Suppressor macrophage (primary cell): ENCODE results near the gene RNASEH2B.

Experiments used
- DNase-seq, 4 experiments: peaks; one replicate each; pipeline ENCODE4 v3.0.0-alpha.2; 2020 to 2022

RNASEH2B gene

DNA sequence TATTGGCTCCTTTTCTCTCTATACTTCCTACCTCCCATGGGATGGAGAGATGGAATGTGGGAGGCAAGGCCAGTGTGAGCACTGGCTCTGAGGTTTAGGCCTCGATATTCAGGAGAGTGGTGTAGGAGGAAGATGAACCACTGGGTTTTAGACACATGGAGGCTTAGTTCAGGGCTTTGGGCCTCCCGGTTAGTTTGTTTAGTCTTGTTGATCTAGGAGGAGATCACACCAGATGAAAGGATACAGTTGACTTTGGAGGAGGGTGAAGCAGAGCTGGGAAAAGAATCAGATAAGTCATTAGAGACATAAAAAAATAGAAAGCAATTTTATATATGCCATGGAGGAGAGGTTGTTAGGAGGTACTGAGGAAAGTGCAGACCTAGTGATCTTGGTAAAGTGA lies 30.9 kb downstream of the RNASEH2B start:
- DNase-seq, result no peak

DNA sequence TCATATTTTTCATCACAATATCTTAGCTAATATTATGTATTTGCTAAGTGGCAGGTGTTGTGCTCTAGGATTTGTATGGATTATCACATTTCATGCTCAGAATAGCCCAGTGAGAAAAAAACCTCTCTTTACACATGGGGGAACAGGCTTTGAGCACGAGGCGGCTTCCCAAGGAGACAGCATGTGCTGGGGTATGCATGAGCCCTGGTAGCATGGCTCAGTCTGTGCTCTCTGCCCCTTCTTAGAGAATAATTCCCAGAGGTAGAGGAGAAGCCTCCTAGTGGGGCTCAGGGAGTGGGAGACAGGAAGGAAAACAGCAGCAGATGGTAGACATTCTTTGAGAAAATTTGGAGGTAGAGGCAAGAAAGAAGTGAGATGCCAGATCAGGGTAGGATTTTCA lies 31.6 kb downstream of the RNASEH2B start:
- DNase-seq, result no peak

DNA sequence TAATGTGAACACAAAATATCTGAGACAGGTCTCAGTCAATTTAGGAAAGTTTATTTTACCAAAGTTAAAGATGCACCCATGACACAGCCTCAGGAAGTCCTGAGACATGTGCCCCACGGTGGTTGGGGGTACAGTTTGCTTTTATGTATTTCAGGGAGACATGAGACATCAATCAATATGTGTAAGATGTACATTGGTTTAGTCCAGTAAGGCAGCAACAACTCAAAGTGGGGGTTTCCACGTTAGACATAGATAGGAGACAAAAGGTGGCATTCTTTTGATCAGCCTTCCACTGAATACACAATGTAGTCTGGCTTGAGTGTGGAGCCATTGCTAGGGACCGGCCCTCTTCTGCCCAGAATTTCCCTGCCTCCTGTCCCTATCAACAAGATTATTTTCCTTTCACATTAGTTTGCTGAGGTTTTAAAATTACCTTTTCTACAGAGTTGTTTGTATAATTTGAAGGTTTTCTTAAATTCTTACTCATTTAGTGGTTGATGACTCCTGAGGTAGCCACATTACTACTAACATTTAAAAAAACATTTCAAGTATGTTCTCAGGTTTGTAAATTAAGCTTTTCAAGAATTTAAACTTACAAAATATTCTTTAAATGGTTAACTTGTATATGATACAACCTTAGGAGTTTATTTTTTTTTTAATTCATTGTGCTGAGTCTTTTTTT lies 33.2 kb downstream of the RNASEH2B start:
- DNase-seq, result no peak

DNA sequence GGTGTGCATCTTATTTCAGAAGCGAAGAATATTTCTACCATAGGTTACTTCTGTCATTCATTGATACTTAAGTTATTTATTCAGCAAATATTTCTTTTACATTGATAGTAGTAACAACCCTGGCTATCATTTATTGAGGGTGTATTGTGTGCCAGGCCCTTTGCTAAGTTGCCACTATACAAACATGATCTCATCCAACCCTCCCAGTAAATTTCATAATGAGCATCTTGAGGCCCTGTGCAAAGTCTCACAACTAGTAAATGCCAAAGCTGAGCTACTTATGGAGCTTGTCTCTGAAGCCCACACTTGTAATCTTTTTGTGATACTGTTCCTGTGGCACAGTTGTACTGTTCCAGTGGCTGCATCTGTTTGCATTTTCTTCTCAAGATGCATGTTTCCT lies 36.1 kb downstream of the RNASEH2B start:
- DNase-seq, result peak in 2 of 4 experiments; percentile 30 to 39

DNA sequence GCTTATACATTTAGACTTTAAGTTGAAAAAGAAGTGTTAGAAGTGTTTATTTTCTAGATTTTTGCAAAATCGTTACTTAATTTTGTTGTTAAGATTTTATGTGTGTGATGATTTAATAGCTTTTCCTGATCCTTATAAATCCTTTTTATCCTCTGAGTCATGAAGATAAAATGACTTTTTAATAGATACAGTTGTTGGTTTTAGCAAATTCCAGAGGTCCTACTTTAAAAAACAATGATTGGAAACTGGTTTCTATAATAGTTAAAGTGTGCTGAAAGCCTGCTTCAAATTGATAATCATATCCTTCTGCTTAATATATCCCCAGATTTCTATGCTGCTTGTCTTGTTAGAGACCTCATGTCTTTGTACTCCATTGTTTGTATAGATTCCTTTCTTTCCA lies 39.0 kb downstream of the RNASEH2B start:
- no peak for DNase-seq

DNA sequence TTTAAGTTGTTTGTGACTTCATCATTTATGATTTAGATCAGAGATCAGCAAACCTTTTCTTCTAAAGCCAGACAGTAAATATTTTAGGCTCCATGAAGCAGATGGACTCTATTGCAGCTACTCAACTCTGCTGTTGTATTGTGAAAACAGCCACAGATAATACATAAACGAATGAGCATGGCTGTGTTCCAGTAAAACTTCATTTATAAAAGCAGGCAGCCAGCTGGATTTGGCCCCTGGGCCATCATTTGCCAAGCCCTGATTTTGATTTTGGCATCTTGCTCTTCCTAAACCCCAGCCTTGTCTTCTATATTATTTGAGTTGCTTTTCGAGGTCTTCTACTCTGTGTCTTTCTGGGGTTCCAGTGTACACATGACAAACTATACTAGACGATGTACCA lies 41.3 kb downstream of the RNASEH2B start:
- DNase-seq, result no peak

DNA sequence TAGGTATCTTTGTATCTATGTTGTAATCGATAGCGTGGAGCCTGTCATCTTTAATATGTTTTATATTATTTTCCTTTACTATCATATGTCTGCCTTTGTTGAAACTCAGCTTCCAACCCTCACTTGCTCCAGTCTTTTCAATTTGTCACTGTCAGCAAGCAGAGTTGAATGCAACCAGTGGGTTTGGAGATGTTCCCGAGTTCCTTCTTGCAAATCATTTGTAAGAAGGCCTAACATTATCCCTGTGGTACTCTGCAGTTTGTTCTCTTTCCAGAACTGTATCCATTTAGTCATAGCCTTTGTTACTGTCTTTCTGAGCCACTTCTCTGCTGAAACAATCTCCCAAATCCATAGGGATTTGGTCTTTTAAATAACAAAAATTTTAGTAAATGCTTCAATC lies 41.8 kb downstream of the RNASEH2B start:
- no peak for DNase-seq

DNA sequence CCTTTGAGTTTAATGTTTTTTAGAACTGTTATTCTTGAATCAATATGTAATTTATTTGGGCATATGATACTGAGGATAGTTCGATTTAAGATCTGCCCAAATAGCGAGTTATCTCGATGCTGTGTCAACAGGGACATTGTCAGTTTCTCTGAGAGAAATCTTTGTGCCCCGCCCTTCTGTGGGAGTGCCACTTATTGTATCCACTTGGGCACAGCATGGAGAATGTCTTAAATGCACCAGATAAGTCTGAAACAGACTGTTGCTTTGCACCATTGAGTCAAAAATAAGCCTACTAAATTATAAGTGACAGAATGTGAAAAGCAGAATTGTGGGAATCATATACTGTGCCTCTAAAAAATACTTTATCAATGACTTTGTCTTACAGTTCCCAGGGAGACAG lies 45.6 kb downstream of the RNASEH2B start:
- no peak for DNase-seq

DNA sequence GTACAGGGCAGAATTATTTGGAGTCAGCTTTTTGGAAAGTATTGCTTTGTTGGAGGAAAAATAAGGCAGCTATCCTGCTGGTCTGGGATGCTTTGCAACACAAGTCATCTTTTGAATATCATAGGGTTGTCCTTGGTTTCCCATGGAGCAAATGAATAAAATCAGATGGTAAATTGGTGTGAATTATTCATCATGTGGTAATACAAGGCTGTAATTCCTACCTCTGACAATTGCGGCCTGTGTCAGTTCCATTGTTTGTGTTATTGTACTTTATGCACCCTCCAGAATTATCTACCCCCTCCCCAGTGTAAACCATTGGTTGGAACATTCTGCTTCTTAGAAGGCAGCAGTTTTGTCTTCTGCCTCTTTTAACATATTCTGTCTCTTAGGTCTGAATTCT lies 46.2 kb downstream of the RNASEH2B start:
- DNase-seq, result no peak

DNA sequence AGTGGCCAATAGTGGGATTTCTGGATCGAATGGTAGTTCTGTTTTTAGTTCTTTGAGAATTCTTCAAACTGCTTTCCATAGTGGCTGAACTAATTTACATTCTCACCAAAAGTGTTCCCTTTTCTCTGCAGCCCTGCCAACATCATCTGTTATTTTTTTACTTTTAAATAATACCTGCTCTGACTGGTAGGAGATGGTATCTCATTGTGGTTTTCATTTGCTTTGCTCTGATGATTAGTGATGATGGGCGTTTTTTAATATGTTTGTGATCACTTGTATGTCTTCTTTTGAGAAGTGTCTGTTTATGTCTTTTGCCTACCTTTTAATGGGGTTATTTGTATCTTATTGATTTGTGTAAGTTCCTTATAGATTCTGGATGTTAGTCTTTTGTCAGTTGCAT lies 48.0 kb downstream of the RNASEH2B start:
- DNase-seq, result no peak

DNA sequence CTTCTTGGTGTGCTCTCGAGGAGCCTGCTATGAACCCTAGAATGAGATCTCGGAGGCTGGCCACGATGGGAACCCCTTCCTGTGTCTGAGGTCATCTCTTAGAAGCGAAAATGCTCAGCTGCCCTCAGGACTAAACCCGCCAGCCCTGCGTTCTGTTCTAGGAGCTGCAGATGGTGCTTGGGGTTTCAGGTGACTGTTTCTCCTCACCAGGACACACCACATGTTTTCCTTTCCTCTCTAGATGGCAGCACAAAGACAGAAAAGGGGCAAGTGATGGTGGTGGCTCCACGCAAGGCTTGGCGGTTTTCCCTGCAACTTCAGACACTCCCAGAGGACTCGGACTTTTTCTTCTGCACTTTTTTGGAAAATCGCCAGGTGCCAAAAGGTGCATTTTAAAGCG lies 60.1 kb downstream of the RNASEH2B start:
- DNase-seq, result no peak

DNA sequence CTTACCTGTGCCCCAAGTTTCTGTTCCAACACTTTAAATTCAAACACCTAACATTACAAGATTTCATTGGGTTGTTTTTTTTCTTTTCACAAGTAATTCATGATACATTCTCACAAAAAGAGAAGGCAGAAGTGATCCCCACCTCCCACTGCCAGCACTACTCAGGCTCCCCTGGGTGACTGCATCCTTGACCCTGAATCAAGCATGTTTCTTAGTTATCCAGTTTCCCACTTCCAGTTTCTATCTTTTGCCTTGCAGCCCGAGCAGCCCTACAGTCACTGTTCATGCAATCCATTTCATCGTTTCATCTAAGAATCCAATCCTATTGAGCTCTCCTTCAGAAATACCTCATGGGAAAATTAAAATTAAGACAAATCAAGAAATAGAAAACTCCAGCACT lies 61.4 kb downstream of the RNASEH2B start:
- peak; percentile 41 to 65 (median 57) for DNase-seq

DNA sequence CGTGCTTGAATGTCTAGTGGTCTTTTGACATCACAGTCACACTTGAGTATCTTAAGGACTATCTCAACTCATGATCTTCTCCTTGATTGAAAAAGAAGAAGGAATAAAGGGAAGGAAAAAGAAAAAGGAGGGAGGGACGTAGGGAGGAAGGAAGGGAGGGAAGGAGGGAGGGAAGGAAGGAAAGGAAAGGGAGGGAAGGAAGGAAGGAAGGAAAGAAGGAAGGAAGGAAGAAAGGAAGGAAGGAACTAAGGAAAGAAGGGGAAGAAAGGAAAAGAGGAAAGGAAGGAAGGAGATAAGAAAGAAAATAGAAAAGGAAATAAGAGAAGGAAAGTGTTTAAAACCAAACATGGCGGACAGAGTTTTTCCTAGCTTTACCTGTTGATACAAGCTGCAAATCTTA lies 64.7 kb downstream of the RNASEH2B start:
- no peak for DNase-seq

DNA sequence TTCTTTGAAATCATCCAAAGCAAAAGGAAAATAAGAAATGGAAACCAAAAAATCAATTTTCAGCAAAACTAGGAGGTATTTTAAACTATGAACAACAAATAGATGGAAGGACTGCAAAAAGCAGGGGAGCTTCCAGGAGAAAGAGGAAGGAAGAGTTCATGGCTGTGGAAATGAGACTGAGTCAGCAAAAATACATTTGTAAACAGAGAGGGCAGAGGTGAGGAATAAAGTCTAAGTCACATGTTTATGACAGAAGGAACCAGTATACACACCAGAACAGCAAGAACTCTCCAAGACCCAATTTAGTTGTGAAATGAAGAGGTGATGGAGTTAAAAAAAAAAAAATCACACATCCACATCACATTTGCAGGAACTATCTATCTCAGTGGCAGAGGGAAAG lies 69.6 kb downstream of the RNASEH2B start:
- DNase-seq, result peak; percentile 35 to 81 (median 56)

DNA sequence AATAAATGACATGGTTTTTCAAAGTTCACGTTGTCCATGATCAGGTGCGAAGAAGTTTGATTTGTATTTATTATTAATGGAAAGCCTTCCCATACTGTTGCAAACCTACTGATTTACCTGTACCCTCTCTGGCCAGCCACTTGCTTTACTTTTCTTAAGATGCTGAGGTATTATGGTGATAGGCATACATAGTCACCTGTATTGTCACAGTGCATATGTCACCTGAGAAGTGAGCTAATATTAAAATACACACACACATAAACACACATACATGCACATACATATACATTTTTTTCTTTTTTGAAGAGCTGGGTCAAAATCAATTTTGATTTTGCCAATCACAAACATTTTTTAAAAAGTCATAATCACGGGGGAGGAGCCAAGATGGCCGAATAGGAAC lies 72.1 kb downstream of the RNASEH2B start:
- DNase-seq, result no peak

DNA sequence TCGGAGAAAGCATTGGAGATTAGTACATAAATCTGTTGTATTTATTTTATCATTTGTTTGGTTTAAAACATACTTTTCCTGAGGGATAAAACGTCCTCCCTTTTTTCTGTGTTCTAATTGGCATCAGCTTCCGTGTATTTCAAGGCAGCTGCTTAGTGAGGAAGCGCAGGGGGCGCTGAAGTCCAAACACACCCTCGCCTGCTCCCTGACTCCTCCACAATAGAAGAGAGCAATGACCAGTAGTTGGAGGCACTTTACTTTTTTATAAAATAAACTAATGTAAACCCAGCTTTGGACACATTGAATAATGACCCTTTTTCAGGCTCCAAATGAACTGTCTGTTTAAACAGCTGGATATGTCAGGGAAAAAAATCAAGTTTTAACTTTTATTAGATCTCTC lies 79.9 kb downstream of the RNASEH2B start:
- peak; percentile 32 to 63 (median 52) for DNase-seq

DNA sequence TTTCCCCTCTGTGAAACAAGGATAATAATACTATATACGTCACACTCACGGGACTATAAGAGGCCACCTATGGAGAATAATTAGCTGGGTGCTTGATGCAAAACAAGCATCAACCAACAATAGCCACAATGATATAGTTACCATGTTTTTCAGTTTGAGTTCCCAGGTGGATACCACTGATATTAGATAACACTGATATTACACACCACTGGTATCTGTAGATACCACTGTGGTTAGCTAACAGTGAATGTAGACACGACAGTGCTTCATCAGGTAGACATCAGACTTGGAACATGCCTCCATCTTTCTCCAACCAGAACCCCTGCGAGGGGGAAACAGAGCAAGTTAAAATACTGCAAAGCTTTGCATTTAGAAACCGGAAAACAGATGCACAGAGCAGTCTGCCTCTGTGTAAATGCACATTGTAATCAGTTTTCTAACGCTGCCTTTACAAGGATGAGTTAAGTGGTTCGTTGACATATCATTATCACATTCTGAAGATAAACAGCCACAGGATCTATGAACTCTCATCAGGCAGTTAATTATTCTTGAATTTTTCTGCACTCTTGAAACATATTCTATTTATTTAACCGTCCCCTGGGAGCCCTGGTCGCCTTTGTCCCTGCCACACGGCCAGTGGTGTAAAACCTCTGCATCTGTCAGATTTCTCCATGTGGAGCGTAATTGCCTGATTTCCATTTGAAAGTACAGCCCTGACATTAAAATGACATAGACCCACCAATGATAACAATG lies 80.7 kb downstream of the RNASEH2B start:
- DNase-seq, result no peak

DNA sequence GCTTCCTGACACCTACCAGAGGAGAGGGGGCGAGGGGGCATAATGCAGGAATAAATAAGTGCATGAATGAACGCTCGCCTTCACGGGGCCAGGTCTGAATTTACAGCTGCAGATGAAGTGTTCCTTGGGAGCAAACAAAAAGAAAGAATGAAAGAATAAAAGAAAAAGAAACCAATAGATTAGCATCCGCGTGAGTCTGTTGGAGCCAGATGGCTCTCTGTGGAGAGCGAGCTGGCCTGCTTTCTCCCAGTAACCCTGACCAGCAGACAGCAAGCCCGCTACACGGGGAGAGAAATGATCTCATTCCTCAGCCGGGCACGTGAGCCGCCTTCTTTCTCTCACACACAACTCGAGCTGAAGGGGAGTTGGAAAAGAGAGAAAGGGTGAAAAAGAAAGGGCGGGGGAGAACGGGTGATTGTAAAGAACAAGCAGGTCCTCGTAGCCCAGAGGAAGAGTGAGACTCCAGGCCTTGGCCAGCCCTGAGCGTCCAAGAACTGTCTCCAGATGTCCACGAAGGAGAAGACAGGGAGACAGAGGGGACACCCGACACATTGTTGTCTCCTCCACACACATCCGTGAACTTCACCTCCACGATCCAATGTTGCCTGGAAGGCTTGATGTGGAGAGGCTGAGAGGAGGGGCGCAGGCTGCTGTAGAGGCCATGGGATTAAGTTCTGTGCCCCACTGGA lies 81.4 kb downstream of the RNASEH2B start:
- DNase-seq, result peak in 3 of 4 experiments; percentile 43 to 67 (median 56)

DNA sequence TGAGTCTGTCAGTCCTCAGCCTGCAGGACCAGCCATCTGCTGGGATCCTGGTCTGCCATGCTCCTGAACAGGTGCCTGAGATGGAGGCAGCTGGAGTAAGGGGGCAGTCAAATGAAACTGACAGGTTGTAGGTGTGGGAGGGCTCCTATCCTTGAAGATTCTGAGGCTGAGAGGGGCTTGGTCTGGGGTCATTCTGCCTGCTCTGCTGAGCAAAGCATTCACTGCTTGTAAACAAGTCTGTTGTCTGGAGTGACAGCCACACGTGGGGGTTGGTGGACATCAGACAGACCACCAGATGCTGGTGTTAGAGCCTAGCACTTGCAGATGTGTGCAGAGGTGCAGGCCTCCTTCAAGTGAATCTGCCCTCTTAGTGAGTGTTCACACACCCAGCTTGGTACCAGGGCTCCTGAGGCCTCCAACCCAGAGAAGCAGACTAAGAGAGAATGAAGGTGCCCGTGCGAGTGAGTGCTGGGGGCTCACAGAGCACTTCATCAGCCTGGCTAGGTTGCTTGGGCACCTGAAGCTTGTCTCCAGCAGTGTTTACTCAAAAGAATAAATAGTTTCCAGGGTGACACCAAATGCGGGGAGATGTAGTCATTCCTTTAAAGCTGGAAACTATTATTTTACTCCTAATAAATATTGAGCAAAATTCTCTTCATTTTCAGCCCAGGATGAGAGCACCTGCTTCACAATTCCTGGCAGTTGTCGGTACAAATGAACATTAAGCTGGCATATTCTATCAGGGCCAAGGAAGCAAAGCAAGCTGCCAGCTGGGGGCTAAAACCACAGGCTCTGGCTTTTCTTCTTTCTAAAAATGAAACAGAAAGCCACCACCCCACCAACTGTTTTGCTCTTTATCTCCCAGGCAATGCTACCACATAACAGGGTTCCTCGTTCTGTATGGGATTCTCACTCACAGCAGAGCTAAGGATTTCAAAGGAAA lies 82.3 kb downstream of the RNASEH2B start:
- DNase-seq, result peak; percentile 17 to 56 (median 32)

DNA sequence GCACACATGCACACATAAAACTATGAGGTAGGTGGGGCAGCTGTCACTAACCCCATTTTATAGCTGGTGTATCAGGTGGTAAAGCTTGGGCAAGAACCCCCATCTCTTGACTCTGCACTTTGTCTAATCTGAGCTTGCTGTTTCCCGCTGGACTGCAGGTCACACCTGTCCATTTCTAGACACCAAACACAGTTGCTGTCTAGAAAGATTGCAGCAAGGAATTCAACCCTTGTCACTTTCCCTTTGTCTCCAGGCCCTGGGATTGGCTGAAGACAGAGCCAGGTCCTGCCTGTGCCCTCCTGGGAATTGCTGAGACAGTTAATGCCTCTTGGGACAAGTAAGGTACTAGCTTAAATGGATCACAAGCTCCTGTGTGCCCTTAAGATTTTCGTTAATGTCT lies 83.8 kb downstream of the RNASEH2B start:
- no peak for DNase-seq

DNA sequence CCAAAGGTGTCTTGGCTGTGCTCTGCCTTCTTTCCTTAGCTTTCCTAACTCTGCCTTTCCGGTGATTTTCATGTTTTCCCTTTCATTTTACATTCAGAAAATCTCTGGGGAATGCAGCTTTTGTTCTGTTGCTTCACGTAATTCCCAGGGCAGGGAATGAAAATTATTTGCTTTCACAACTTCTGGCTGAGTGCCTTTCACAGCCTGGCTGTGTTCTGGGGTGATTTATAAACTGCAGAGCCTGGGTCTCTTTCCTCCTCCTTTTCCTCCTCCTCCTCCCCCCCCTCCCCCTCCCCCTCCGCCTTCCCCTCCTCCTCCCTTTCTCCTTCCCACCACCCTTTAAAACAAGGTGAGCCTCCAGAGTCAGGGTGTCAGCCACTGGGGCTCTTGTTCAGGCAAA lies 84.3 kb downstream of the RNASEH2B start:
- DNase-seq, result no peak

DNA sequence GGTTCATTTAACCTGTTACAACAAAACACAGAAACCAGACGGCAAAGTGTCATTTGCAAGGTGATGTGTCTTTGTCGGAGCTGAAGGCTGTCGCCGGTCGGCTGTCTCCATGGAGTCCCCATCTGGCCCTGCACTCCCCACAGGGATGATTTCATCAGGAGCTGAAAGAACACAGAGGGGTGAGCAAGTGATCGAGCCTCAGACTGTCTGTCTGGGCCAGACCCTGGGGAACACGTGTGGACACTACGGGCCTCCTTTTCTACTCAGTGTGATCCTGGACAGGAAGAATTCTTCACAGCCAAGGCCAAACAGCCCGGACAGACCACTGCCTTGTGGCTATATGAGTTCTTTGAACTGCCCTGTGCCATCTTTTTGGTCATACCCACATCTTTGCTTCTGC lies 85.1 kb downstream of the RNASEH2B start:
- no peak for DNase-seq

DNA sequence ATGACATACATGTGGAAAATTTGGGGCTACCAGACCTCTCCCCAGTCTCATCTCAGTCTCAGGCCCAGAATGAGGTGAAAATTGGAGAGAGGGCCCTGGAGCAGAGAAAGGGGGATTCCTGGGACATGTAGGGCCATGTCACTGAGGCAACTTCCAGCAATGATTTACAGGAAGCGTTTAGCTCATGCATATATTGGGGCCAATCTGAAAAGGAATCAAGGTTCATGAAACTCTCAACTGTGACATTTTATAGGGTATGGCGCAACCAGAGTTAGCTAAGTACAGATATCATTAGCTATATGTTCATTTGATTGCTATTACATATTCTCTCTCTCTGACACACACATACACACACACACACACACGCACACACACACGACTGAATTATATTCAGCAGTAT lies 86.3 kb downstream of the RNASEH2B start:
- no peak for DNase-seq
